ENCODE measurements around the gene AGRP. TPM values are rescaled to one million over a fixed set of nuclear protein-coding genes. Genes with fewer than 3 reads are reported as not detected.

Gene AGRP
- total RNA-seq, 2 experiments from 2014 or later = not detected

DNA sequence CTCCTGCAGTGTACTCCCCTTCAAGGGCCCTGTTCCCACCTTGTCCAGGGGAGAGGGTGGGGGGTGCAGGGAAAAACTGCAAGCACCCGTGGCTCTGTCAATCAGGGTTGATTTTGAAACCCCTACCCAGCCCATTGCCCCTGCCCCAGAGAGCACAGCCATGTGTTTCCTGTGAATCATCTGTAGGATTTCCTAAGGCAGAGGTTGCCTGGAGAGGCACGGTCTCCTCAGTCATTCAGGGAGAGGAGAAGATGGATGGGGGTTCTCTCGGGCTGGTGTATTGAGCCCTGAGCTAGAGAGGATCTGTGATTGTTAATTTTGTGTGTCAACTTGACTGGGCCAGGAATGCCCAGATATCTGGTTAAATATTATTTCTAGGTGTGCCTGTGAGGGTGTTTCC is 3.5 kb upstream of the AGRP start:
- peaks cover 17% of the 10 kb centered on the region for H3K36me3 ChIP-seq (ENCODE audit: insufficient read depth, low read length)
- peaks cover 31% of the 10 kb centered on the region for H3K4me1 ChIP-seq (ENCODE audit: insufficient read depth, low read length)
- no peaks in the 10 kb centered on the region for H3K9me3 ChIP-seq (ENCODE audit: control insufficient read depth in 1 of 2, insufficient read depth in 1 of 2, low read length in 2 of 2)
- CTCF ChIA-PET = no interaction called here
- POLR2A ChIA-PET = no interaction called here
- TF ChIP-seq CTCF (IDR thresholded peaks at IDR 0.05) = no peak
- Mint-ChIP-seq H3K9me3 (no peaks in the 10 kb centered on the region), H3K27ac (no peak overlapping the region), H3K36me3 (ENCODE audit: low read depth) (peaks cover 33% of the 10 kb centered on the region), H3K4me3 (no peak overlapping the region), H3K4me1 (ENCODE audit: low read depth) (peaks cover 32% of the 10 kb centered on the region), H3K27me3 (no peaks in the 10 kb centered on the region)
- no peak overlapping the region for H3K27ac ChIP-seq (ENCODE audit: low read depth in 1 of 2, low read length in 2 of 2)
- no peak overlapping the region for H3K4me3 ChIP-seq (ENCODE audit: low read length)
- ATAC-seq (ENCODE audit: poor library complexity) (no peak), DNase-seq (peak in 2 of 14 experiments; percentile 43)
- intact Hi-C loops (cut with DNase I, micrococcal nuclease) = no loop called here
- no peaks in the 10 kb centered on the region for H3K27me3 ChIP-seq (ENCODE audit: control insufficient read depth in 1 of 2, insufficient read depth in 2 of 2, low read length in 2 of 2)

- intact Hi-C loops (cut with DNase I, micrococcal nuclease) = loop anchor here (2.0 to 5.0 kb wide), 3 partner anchors 35 to 183 kb away; partner anchors contain the start of genes C16orf86 (in 1 of the 2) and ENKD1 (in 1 of the 2)
- H3K9me3 Mint-ChIP-seq = no peaks in the 10 kb centered on the region
- H3K4me3 Mint-ChIP-seq = peak overlapping the region; percentile 73
- H3K27ac Mint-ChIP-seq = peak overlapping the region; percentile 42
- H3K4me3 ChIP-seq (ENCODE audit: low read length) = no peak overlapping the region
- H3K27me3 ChIP-seq (ENCODE audit: control insufficient read depth in 1 of 2, insufficient read depth in 2 of 2, low read length in 2 of 2) = no peaks in the 10 kb centered on the region
- POLR2A ChIA-PET = no interaction called here
- peaks cover 40% of the 10 kb centered on the region for H3K4me1 Mint-ChIP-seq (ENCODE audit: low read depth)
- ATAC-seq (ENCODE audit: poor library complexity) (no peak), DNase-seq (no peak)
- TF ChIP-seq CTCF (IDR thresholded peaks at IDR 0.05) = no peak
- no peaks in the 10 kb centered on the region for H3K9me3 ChIP-seq (ENCODE audit: control insufficient read depth in 1 of 2, insufficient read depth in 1 of 2, low read length in 2 of 2)
- H3K36me3 ChIP-seq (ENCODE audit: insufficient read depth, low read length) = peaks cover 17% of the 10 kb centered on the region
- CTCF ChIA-PET = interaction anchor here (1.0 kb wide), 1 partner anchor 30 kb away, joined by 3 read pairs; no protein-coding TSS in a partner anchor
- peaks cover 37% of the 10 kb centered on the region for H3K36me3 Mint-ChIP-seq (ENCODE audit: low read depth)
- H3K27ac ChIP-seq (ENCODE audit: low read depth in 1 of 2, low read length in 2 of 2) = no peak overlapping the region
- no peaks in the 10 kb centered on the region for H3K27me3 Mint-ChIP-seq
- H3K4me1 ChIP-seq (ENCODE audit: insufficient read depth, low read length) = peaks cover 50% of the 10 kb centered on the region
Observed at GRCh38 chr16:67483731-67484525, 581 bp upstream of the AGRP start.

GRCh38 chr16:67482233-67482924 is 968 bp downstream of the AGRP start:
- peak overlapping the region in 1 of 2 donors; percentile 98 for H3K27ac ChIP-seq (ENCODE audit: low read depth in 1 of 2, low read length in 2 of 2)
- no peak for ATAC-seq (ENCODE audit: poor library complexity)
- H3K4me3 Mint-ChIP-seq = peak overlapping the region; percentile 98
- peak overlapping the region; percentile 95 for H3K27ac Mint-ChIP-seq
- no peaks in the 10 kb centered on the region for H3K9me3 ChIP-seq (ENCODE audit: control insufficient read depth in 1 of 2, insufficient read depth in 1 of 2, low read length in 2 of 2)
- peaks cover 32% of the 10 kb centered on the region for H3K36me3 Mint-ChIP-seq (ENCODE audit: low read depth)
- no peak for TF ChIP-seq CTCF (IDR thresholded peaks at IDR 0.05)
- peaks cover 43% of the 10 kb centered on the region for H3K4me1 Mint-ChIP-seq (ENCODE audit: low read depth)
- H3K4me1 ChIP-seq (ENCODE audit: insufficient read depth, low read length) = peaks cover 53% of the 10 kb centered on the region
- H3K27me3 Mint-ChIP-seq = no peaks in the 10 kb centered on the region
- peak overlapping the region; percentile 100 for H3K4me3 ChIP-seq (ENCODE audit: low read length)
- intact Hi-C loops (cut with DNase I, micrococcal nuclease) = loop anchor here (5.0 kb wide), 2 partner anchors 40 to 185 kb away; partner anchors contain the start of genes C16orf86 (in 1 of the 2) and ENKD1 (in 1 of the 2)
- DNase-seq = peak in 1 of 14 experiments; percentile 42
- ChIA-PET CTCF (interaction anchor here (1.1 to 2.6 kb wide), 7 partner anchors 8 to 334 kb away, joined by 3 to 48 read pairs (median 16); no protein-coding TSS in a partner anchor), POLR2A (interaction anchor here (1.1 to 2.1 kb wide), 7 partner anchors 23 to 603 kb away, joined by 3 to 16 read pairs (median 6); partner anchors contain the start of genes CTCF, NFATC3 and RIPOR1)
- H3K9me3 Mint-ChIP-seq = no peaks in the 10 kb centered on the region
- peaks cover 17% of the 10 kb centered on the region for H3K36me3 ChIP-seq (ENCODE audit: insufficient read depth, low read length)
- H3K27me3 ChIP-seq (ENCODE audit: control insufficient read depth in 1 of 2, insufficient read depth in 2 of 2, low read length in 2 of 2) = no peaks in the 10 kb centered on the region

All from CD4-positive, alpha-beta T cell (primary cell).